SK-N-SH treated with all-trans-retinoic acid at 6 μM for 48 hours (cell line): Measurements from ENCODE around the gene CYGB.

Source experiments
- BACH2 ChIP-seq: fragments of 250-450 bp; sonication (Bioruptor Pico); IDR thresholded peaks from 2 replicates; pipeline ENCODE4 v1.9.0; 2021; ENCODE audit warnings: mild to moderate bottlenecking, borderline replicate concordance
- CSDC2 ChIP-seq: fragments of 250-450 bp; sonication (Bioruptor Pico); IDR thresholded peaks from 2 replicates; pipeline ENCODE4 v1.5.0; 2020; ENCODE audit warnings: mild to moderate bottlenecking, moderate library complexity
- ISL1 ChIP-seq: fragments of 250-450 bp; sonication (Bioruptor Pico); IDR thresholded peaks from 2 replicates; pipeline ENCODE4 v2.1.2; 2022; ENCODE audit warnings: mild to moderate bottlenecking, moderate library complexity
- OSR1 ChIP-seq: fragments of 250-450 bp; sonication (Bioruptor Pico); IDR thresholded peaks from 2 replicates; pipeline ENCODE4 v1.8.0; 2022; ENCODE audit warnings: moderate library complexity, mild to moderate bottlenecking, inconsistent platforms
- POU6F1 ChIP-seq: fragments of 250-450 bp; sonication (Bioruptor Pico); IDR thresholded peaks from 2 replicates; pipeline ENCODE4 v1.8.0; 2021; ENCODE audit warnings: low read depth, mild to moderate bottlenecking, moderate library complexity, borderline replicate concordance
- TCF4 ChIP-seq: fragments of 250-450 bp; sonication (Bioruptor Pico); IDR thresholded peaks from 2 replicates; pipeline ENCODE4 v1.8.0; 2021; ENCODE audit warnings: mild to moderate bottlenecking, moderate library complexity, borderline replicate concordance
- TOX ChIP-seq: fragments of 250-450 bp; sonication (Bioruptor Pico); IDR thresholded peaks from 2 replicates; pipeline ENCODE4 v1.8.0; 2021; ENCODE audit warnings: mild to moderate bottlenecking, moderate library complexity, borderline replicate concordance
- ZC3H10 ChIP-seq: fragments of 250-450 bp; sonication (Bioruptor Pico); IDR thresholded peaks from 2 replicates; pipeline ENCODE4 v1.5.1; 2021; ENCODE audit warnings: mild to moderate bottlenecking, moderate library complexity
- ZFP3 ChIP-seq: fragments of 250-450 bp; sonication (Bioruptor Pico); IDR thresholded peaks from 2 replicates; pipeline ENCODE4 v1.5.0; 2020; ENCODE audit warnings: mild to moderate bottlenecking, moderate library complexity
- ZFP30 ChIP-seq: fragments of 450-650 bp; formaldehyde crosslinking; IDR thresholded peaks from 2 replicates; pipeline ENCODE4 v1.5.0; 2022; ENCODE audit warnings: mild to moderate bottlenecking, moderate library complexity
- ZNF8 ChIP-seq: fragments of 450-650 bp; formaldehyde crosslinking; IDR thresholded peaks from 2 replicates; pipeline ENCODE4 v1.5.0; 2020; ENCODE audit warnings: mild to moderate bottlenecking, moderate library complexity
- TF ChIP-seq, protein P1 (sequence below): fragments of 250-450 bp; sonication (Bioruptor Pico); IDR thresholded peaks from 2 replicates; pipeline ENCODE4 v1.5.1; 2020; ENCODE audit warnings: low read depth, mild to moderate bottlenecking, moderate library complexity
- TF ChIP-seq, protein P2 (sequence below): fragments of 250-450 bp; sonication (Bioruptor Pico); IDR thresholded peaks from 2 replicates; pipeline ENCODE4 v1.5.0; 2020; ENCODE audit warnings: mild to moderate bottlenecking, moderate library complexity
- TF ChIP-seq, protein P3 (sequence below): fragments of 250-450 bp; sonication (Bioruptor Pico); IDR thresholded peaks from 2 replicates; pipeline ENCODE4 v1.8.0; 2020; ENCODE audit warnings: mild to moderate bottlenecking, moderate library complexity, borderline replicate concordance

GRCh38 chr17:76543826-76544545 is 6.5 kb upstream of the CYGB start:
- TF ChIP-seq ZC3H10: no peak
- TF ChIP-seq CSDC2 (CRISPR knock-in tag): no peak
- TF ChIP-seq ISL1 (CRISPR knock-in tag): no peak
- TF ChIP-seq ZFP30: no peak
- TF ChIP-seq, protein P1, sequence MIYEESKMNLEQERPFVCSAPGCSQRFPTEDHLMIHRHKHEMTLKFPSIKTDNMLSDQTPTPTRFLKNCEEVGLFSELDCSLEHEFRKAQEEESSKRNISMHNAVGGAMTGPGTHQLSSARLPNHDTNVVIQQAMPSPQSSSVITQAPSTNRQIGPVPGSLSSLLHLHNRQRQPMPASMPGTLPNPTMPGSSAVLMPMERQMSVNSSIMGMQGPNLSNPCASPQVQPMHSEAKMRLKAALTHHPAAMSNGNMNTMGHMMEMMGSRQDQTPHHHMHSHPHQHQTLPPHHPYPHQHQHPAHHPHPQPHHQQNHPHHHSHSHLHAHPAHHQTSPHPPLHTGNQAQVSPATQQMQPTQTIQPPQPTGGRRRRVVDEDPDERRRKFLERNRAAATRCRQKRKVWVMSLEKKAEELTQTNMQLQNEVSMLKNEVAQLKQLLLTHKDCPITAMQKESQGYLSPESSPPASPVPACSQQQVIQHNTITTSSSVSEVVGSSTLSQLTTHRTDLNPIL (CRISPR knock-in tag): no peak
- no peak; the same call in 1 of the 2 replicates for TF ChIP-seq ZNF8 (CRISPR knock-in tag)
- TF ChIP-seq TOX: no peak
- TF ChIP-seq, protein P2, sequence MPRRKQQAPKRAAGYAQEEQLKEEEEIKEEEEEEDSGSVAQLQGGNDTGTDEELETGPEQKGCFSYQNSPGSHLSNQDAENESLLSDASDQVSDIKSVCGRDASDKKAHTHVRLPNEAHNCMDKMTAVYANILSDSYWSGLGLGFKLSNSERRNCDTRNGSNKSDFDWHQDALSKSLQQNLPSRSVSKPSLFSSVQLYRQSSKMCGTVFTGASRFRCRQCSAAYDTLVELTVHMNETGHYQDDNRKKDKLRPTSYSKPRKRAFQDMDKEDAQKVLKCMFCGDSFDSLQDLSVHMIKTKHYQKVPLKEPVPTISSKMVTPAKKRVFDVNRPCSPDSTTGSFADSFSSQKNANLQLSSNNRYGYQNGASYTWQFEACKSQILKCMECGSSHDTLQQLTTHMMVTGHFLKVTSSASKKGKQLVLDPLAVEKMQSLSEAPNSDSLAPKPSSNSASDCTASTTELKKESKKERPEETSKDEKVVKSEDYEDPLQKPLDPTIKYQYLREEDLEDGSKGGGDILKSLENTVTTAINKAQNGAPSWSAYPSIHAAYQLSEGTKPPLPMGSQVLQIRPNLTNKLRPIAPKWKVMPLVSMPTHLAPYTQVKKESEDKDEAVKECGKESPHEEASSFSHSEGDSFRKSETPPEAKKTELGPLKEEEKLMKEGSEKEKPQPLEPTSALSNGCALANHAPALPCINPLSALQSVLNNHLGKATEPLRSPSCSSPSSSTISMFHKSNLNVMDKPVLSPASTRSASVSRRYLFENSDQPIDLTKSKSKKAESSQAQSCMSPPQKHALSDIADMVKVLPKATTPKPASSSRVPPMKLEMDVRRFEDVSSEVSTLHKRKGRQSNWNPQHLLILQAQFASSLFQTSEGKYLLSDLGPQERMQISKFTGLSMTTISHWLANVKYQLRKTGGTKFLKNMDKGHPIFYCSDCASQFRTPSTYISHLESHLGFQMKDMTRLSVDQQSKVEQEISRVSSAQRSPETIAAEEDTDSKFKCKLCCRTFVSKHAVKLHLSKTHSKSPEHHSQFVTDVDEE (CRISPR knock-in tag): peak; percentile 88; the same call in 1 of the 2 replicates
- TF ChIP-seq ZFP3 (CRISPR knock-in tag): no peak
- TF ChIP-seq, protein P3, sequence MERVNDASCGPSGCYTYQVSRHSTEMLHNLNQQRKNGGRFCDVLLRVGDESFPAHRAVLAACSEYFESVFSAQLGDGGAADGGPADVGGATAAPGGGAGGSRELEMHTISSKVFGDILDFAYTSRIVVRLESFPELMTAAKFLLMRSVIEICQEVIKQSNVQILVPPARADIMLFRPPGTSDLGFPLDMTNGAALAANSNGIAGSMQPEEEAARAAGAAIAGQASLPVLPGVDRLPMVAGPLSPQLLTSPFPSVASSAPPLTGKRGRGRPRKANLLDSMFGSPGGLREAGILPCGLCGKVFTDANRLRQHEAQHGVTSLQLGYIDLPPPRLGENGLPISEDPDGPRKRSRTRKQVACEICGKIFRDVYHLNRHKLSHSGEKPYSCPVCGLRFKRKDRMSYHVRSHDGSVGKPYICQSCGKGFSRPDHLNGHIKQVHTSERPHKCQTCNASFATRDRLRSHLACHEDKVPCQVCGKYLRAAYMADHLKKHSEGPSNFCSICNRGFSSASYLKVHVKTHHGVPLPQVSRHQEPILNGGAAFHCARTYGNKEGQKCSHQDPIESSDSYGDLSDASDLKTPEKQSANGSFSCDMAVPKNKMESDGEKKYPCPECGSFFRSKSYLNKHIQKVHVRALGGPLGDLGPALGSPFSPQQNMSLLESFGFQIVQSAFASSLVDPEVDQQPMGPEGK: 0 out of 2 replicates have a peak, but pooled peaks have one; percentile 14
- no peak for TF ChIP-seq POU6F1 (CRISPR knock-in tag)
- no peak for TF ChIP-seq BACH2 (CRISPR knock-in tag)
- no peak for TF ChIP-seq OSR1 (CRISPR knock-in tag)
- peak; percentile 96 for TF ChIP-seq TCF4
